ENCODE measurements around the gene ESR2. TPM values are rescaled to one million over a fixed set of nuclear protein-coding genes. Genes with fewer than 3 reads are reported as not detected.

ESR2 gene
- total RNA-seq, 1 donor from 2014 or later = 0.31 TPM

DNA sequence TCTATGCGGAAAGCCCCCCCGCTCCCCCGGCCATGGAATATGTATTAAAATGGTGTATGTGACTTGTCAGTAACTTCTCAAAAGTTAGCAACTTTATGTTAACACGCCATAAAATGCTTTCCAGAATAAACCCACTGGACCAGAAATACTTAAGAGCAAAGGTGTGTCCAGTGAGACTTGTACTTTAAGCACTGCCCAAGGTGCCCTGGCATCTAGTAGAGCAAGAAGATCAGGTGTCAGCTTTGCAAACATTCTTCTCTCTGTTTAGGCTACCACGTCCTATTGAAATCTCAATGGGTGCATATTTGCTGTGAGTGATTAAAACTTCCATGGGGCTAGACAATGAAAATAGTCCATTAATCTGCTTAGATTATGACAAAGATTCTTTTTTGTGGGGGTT, 201.2 kb downstream of the ESR2 start:
- Mint-ChIP-seq H3K36me3 (peaks cover 8% of the 10 kb centered on the region), H3K4me1 (no peaks in the 10 kb centered on the region), H3K27me3 (ENCODE audit: low read depth) (no peaks in the 10 kb centered on the region), H3K9me3 (no peaks in the 10 kb centered on the region), H3K27ac (no peak overlapping the region), H3K4me3 (no peak overlapping the region)
- TF ChIP-seq, protein P1, sequence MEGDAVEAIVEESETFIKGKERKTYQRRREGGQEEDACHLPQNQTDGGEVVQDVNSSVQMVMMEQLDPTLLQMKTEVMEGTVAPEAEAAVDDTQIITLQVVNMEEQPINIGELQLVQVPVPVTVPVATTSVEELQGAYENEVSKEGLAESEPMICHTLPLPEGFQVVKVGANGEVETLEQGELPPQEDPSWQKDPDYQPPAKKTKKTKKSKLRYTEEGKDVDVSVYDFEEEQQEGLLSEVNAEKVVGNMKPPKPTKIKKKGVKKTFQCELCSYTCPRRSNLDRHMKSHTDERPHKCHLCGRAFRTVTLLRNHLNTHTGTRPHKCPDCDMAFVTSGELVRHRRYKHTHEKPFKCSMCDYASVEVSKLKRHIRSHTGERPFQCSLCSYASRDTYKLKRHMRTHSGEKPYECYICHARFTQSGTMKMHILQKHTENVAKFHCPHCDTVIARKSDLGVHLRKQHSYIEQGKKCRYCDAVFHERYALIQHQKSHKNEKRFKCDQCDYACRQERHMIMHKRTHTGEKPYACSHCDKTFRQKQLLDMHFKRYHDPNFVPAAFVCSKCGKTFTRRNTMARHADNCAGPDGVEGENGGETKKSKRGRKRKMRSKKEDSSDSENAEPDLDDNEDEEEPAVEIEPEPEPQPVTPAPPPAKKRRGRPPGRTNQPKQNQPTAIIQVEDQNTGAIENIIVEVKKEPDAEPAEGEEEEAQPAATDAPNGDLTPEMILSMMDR (IDR thresholded peaks at IDR 0.05; ENCODE audit: unreplicated experiment) = no peak
- DNase-seq (ENCODE audit: low spot score in 2 of 2, unreplicated experiment in 2 of 2) = no peak

GRCh38 chr14:64092338-64092737, 201.8 kb downstream of the ESR2 start:
- TF ChIP-seq, protein P1 (IDR thresholded peaks at IDR 0.05; ENCODE audit: unreplicated experiment) = no peak
- peaks cover 8% of the 10 kb centered on the region for H3K36me3 Mint-ChIP-seq
- no peak overlapping the region for H3K27ac Mint-ChIP-seq
- no peaks in the 10 kb centered on the region for H3K9me3 Mint-ChIP-seq
- no peaks in the 10 kb centered on the region for H3K4me1 Mint-ChIP-seq
- H3K27me3 Mint-ChIP-seq (ENCODE audit: low read depth) = no peaks in the 10 kb centered on the region
- no peak for DNase-seq (ENCODE audit: low spot score in 2 of 2, unreplicated experiment in 2 of 2)
- no peak overlapping the region for H3K4me3 Mint-ChIP-seq

GRCh38 chr14:64091217-64091616, 203.0 kb downstream of the ESR2 start:
- DNase-seq (ENCODE audit: low spot score in 2 of 2, unreplicated experiment in 2 of 2) = no peak
- Mint-ChIP-seq H3K27ac (no peak overlapping the region), H3K27me3 (ENCODE audit: low read depth) (no peaks in the 10 kb centered on the region), H3K9me3 (no peaks in the 10 kb centered on the region), H3K4me1 (no peaks in the 10 kb centered on the region), H3K36me3 (peaks cover 11% of the 10 kb centered on the region), H3K4me3 (no peak overlapping the region)
- TF ChIP-seq, protein P1 (IDR thresholded peaks at IDR 0.05; ENCODE audit: unreplicated experiment) = no peak

- Mint-ChIP-seq H3K9me3 (no peaks in the 10 kb centered on the region), H3K4me1 (no peaks in the 10 kb centered on the region), H3K27me3 (ENCODE audit: low read depth) (no peaks in the 10 kb centered on the region), H3K4me3 (no peak overlapping the region), H3K36me3 (peaks cover 14% of the 10 kb centered on the region), H3K27ac (no peak overlapping the region)
- no peak for DNase-seq (ENCODE audit: low spot score in 2 of 2, unreplicated experiment in 2 of 2)
- TF ChIP-seq, protein P1 (IDR thresholded peaks at IDR 0.05; ENCODE audit: unreplicated experiment) = no peak
These were observed 204.3 kb downstream of the ESR2 start for GRCh38 chr14:64089920-64090319.

GRCh38 chr14:64088647-64088964, 205.6 kb downstream of the ESR2 start:
- Mint-ChIP-seq H3K9me3 (no peaks in the 10 kb centered on the region), H3K27me3 (ENCODE audit: low read depth) (no peaks in the 10 kb centered on the region), H3K4me3 (no peak overlapping the region), H3K27ac (no peak overlapping the region), H3K36me3 (peaks cover 18% of the 10 kb centered on the region), H3K4me1 (no peaks in the 10 kb centered on the region)
- TF ChIP-seq, protein P1 (IDR thresholded peaks at IDR 0.05; ENCODE audit: unreplicated experiment) = no peak
- DNase-seq (ENCODE audit: low spot score in 2 of 2, unreplicated experiment in 2 of 2) = no peak

GRCh38 chr14:64082837-64083236, 211.3 kb downstream of the ESR2 start:
- Mint-ChIP-seq H3K36me3 (peaks cover 39% of the 10 kb centered on the region), H3K4me1 (no peaks in the 10 kb centered on the region), H3K4me3 (no peak overlapping the region), H3K27me3 (ENCODE audit: low read depth) (no peaks in the 10 kb centered on the region), H3K9me3 (no peaks in the 10 kb centered on the region), H3K27ac (no peak overlapping the region)
- TF ChIP-seq, protein P1 (IDR thresholded peaks at IDR 0.05; ENCODE audit: unreplicated experiment) = no peak
- no peak for DNase-seq (ENCODE audit: low spot score in 2 of 2, unreplicated experiment in 2 of 2)

Measured in mesothelial cell of epicardium (in vitro differentiated cells).